HL-60 (cell line): ENCODE results near the gene USF1.

Experiments
- POLR2AphosphoS5 ChIP-seq: IDR thresholded peaks from 2 replicates; pipeline ENCODE4 v1.6.1; 2012; ENCODE audit warnings: low read depth
- TF ChIP-seq, protein P1 (sequence below): IDR thresholded peaks from one replicate; pipeline ENCODE4 v1.5.1; 2011; ENCODE audit warnings: low read length, control low read depth, inconsistent platforms; ENCODE audit not compliant: insufficient read depth

DNA sequence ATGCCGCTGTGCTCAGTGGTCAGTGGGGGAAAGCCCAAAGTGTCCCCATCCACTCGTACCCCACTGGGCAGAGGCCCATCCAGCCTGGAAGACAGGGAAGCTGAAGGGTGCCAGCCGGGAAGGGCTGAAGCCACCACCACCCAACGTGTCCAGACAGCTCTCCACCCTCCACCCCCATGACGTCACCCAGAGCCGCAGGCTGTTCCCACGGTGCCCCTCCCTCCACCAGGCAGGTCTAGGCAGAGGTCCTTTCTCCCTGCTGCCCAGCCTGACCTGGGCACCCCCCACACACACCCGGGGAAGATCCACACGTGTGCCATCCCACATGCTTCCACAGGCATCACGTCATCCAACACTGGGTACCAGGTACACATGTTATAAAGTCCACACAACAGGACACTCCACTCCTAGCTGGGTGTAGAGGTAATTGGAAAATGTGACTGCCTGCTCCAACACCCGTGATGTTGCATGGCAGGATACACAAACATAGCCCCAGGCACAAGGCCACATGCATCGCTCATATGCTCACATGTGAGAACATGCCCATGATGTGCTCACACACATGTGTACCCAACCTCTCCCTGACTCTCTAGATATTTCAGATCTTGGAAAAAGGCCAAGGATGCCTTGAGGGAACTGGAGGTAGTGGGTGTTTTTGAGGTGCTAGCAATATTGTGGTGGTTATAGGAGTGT is 29.0 kb upstream of the USF1 start:
- no peak for TF ChIP-seq POLR2AphosphoS5
- TF ChIP-seq, protein P1, sequence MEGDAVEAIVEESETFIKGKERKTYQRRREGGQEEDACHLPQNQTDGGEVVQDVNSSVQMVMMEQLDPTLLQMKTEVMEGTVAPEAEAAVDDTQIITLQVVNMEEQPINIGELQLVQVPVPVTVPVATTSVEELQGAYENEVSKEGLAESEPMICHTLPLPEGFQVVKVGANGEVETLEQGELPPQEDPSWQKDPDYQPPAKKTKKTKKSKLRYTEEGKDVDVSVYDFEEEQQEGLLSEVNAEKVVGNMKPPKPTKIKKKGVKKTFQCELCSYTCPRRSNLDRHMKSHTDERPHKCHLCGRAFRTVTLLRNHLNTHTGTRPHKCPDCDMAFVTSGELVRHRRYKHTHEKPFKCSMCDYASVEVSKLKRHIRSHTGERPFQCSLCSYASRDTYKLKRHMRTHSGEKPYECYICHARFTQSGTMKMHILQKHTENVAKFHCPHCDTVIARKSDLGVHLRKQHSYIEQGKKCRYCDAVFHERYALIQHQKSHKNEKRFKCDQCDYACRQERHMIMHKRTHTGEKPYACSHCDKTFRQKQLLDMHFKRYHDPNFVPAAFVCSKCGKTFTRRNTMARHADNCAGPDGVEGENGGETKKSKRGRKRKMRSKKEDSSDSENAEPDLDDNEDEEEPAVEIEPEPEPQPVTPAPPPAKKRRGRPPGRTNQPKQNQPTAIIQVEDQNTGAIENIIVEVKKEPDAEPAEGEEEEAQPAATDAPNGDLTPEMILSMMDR, result no peak
